Measurements from ENCODE around the gene ADD1. TPM values are rescaled to one million over a fixed set of nuclear protein-coding genes. Genes with fewer than 3 reads are reported as not detected.

The ADD1 gene
- total and polyA plus RNA-seq, 2 of the 13 experiments (the other 11 are each of a cell fraction or from before 2014, with no cell fraction given): 73.9 to 122 TPM

GRCh38 chr4:2934813-2935761 is 91.4 kb downstream of the ADD1 start (continued):
- TF ChIP-seq ZBTB40 (IDR thresholded peaks at IDR 0.05) (no peak; the same call in 1 of the 2 replicates), ZBTB40 (CRISPR knock-in tag; IDR thresholded peaks at IDR 0.05) (peak; percentile 81), MAX (IDR thresholded peaks at IDR 0.05) (peak; percentile 78), SKI (IDR thresholded peaks at IDR 0.05; ENCODE audit: partially characterized antibody) (no peak), IRF2 (CRISPR knock-in tag; IDR thresholded peaks at IDR 0.05) (peak; percentile 55; the same call in 1 of the 2 replicates), SP5 (CRISPR knock-in tag; IDR thresholded peaks at IDR 0.05; ENCODE audit: borderline replicate concordance, low read depth) (peak; percentile 77; the same call in 1 of the 2 replicates), ZNF17 (CRISPR knock-in tag; IDR thresholded peaks at IDR 0.05) (no peak), BORCS8-MEF2B (CRISPR knock-in tag; IDR thresholded peaks at IDR 0.05) (peak; percentile 38; the same call in 1 of the 2 replicates), ZNF556 (CRISPR knock-in tag; IDR thresholded peaks at IDR 0.05; ENCODE audit: borderline replicate concordance) (no peak), ATF3 (CRISPR knock-in tag; IDR thresholded peaks at IDR 0.05) (peak; percentile 43; the same call in 1 of the 2 replicates), KLF16 (CRISPR knock-in tag; IDR thresholded peaks at IDR 0.05) (peak in 1 of 2 experiments; percentile 25; a peak in 1 of 4 replicates), AGO1 (IDR thresholded peaks at IDR 0.05; ENCODE audit: low read depth, low read length, poor library complexity, severe bottlenecking) (no peak), SP140L (CRISPR knock-in tag; IDR thresholded peaks at IDR 0.05; ENCODE audit: borderline replicate concordance) (no peak), SP4 (CRISPR knock-in tag; IDR thresholded peaks at IDR 0.05) (peak; percentile 93), REPIN1 (CRISPR knock-in tag; IDR thresholded peaks at IDR 0.05; ENCODE audit: borderline replicate concordance, low read depth) (0 out of 2 replicates have a peak, but pooled peaks have one; percentile 38)
- TF ChIP-seq, protein P1, sequence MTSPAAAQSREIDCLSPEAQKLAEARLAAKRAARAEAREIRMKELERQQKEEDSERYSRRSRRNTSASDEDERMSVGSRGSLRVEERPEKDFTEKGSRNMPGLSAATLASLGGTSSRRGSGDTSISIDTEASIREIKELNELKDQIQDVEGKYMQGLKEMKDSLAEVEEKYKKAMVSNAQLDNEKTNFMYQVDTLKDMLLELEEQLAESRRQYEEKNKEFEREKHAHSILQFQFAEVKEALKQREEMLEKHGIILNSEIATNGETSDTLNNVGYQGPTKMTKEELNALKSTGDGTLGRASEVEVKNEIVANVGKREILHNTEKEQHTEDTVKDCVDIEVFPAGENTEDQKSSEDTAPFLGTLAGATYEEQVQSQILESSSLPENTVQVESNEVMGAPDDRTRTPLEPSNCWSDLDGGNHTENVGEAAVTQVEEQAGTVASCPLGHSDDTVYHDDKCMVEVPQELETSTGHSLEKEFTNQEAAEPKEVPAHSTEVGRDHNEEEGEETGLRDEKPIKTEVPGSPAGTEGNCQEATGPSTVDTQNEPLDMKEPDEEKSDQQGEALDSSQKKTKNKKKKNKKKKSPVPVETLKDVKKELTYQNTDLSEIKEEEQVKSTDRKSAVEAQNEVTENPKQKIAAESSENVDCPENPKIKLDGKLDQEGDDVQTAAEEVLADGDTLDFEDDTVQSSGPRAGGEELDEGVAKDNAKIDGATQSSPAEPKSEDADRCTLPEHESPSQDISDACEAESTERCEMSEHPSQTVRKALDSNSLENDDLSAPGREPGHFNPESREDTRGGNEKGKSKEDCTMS (CRISPR knock-in tag; conservative IDR thresholded peaks at IDR 0.05): no peak
